SH-SY5Y (cell line): ENCODE results near the gene ABCG2.
A peak's percentile ranks its signal among the peaks of the same experiment; 100 is the strongest.

Source experiments
- GATA2 ChIP-seq: IDR thresholded peaks from 2 replicates; pipeline ENCODE4 v1.6.1; 2011; ENCODE audit warnings: mild to moderate bottlenecking, low read depth, low read length
- GATA3 ChIP-seq: IDR thresholded peaks from 2 replicates; pipeline ENCODE4 v1.6.1; 2011; ENCODE audit warnings: low read depth, mild to moderate bottlenecking, low read length, moderate library complexity

Gene ABCG2

DNA sequence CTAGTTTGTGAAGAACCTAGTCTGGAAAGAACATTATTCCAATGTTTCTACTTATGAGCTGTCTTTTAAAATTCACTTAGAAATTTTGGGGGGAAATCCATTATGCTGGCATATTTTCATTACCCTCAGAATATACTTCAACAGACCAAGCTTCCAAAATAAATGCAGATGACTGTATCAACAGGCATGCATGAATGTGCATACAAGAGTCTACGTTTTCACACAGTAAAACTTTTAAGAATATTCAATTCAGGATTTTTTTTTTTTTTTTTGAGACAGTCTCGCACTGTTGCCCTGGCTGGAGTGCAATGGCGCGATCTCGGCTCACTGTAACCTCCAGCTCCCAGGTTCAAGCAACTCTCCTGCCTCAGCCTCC, 49.7 kb downstream of the ABCG2 start:
- TF ChIP-seq GATA2: no peak
- TF ChIP-seq GATA3: no peak

GRCh38 chr4:88107406-88108107, 50.9 kb downstream of the ABCG2 start:
- TF ChIP-seq GATA2: no peak
- TF ChIP-seq GATA3: no peak

DNA sequence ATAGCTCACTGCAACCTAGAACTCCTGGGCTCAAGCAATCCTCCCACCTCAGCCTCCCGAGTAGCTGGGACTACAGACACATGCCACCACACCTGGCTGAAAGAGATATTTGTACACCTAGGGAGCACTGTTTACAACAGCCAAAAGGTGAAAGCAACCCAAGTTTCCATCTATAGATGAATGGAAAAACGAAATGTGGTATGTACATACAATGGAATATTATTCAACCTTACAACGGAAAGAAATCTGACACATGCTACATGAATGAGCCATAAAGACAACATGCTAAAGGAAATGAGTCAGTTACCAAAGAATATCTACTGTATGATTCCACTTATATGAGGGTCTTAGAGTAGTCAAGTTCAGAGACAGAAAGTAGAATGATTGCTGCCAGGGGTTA, 52.2 kb downstream of the ABCG2 start:
- TF ChIP-seq GATA2: no peak
- no peak for TF ChIP-seq GATA3

GRCh38 chr4:88104902-88105610, 53.4 kb downstream of the ABCG2 start:
- TF ChIP-seq GATA3 (peak; percentile 53; the same call in 1 of the 2 replicates), GATA2 (peak; percentile 60)

- TF ChIP-seq GATA3: no peak
- no peak for TF ChIP-seq GATA2
Observed at GRCh38 chr4:88102026-88102425, 56.4 kb downstream of the ABCG2 start.

DNA sequence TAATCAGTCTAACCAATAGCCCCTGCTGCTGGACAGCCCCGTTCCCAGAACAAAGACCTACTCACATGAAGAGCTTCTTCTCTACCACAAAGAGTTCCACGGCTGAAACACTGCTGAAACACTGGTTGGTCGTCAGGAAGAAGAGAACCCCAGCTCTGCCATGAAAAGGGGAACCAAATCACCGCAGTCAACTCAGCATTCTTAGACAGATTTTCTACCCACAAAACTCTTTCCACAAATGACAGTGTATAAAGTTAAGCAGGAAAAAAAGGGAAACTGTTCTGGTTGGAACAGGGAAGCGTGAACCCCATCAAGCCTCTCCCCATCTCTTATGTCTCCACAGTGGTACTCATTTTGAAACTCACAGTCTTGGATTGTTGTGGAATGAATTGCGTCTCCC, 57.3 kb downstream of the ABCG2 start:
- TF ChIP-seq GATA3 (no peak), GATA2 (no peak)

GRCh38 chr4:88098993-88099752, 59.3 kb downstream of the ABCG2 start:
- TF ChIP-seq GATA3 (no peak), GATA2 (no peak)

GRCh38 chr4:88097781-88098180, 60.7 kb downstream of the ABCG2 start:
- no peak for TF ChIP-seq GATA3
- TF ChIP-seq GATA2: no peak

- no peak for TF ChIP-seq GATA2
Observed at GRCh38 chr4:88097301-88097700, 61.1 kb downstream of the ABCG2 start.

DNA sequence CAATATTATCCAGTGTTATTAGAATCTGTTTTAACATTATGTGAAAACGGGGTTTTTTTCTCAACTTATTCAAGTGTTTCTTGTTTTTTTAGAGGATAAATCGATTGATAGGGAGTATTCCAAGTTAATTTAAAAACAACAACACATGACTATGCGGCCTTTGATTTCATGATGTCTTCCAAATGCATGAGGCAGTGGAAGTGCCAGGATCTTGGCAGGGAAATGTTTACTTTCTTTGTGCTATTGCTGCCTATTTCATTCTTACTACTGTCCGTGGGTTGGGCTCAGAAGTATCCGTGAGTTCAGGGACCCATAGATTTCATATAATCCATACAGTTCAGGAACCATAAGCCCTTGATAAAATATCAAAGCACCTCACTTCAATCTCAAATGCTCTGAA, 64.6 kb downstream of the ABCG2 start:
- TF ChIP-seq GATA2: no peak

- TF ChIP-seq GATA3 (no peak), GATA2 (no peak)
Observed at GRCh38 chr4:88091378-88091777, 67.1 kb downstream of the ABCG2 start.

DNA sequence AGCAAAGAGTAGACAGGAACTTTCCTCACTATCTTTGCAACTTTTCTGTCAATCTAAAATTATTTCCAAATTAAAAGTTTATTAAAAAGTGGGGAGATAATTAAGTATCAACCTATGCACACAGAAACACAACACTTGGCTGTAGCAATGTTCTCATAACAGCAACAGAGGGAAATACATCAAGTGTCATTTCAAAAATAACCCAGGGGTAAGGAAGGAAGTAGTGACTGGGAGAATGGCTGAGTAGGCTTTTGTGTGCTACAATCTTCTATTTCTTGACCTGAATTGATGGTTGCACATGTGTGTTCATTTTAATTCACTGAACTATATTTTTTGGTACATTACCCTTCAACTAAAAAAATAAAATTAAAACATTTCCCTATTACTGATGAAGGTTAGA, 67.5 kb downstream of the ABCG2 start:
- no peak for TF ChIP-seq GATA2
- no peak for TF ChIP-seq GATA3

- TF ChIP-seq GATA2: no peak
- no peak for TF ChIP-seq GATA3
Observed at GRCh38 chr4:88087004-88087403, 71.4 kb downstream of the ABCG2 start.

- TF ChIP-seq GATA2 (no peak), GATA3 (no peak)
Observed at GRCh38 chr4:88080626-88081025, 77.8 kb downstream of the ABCG2 start.

DNA sequence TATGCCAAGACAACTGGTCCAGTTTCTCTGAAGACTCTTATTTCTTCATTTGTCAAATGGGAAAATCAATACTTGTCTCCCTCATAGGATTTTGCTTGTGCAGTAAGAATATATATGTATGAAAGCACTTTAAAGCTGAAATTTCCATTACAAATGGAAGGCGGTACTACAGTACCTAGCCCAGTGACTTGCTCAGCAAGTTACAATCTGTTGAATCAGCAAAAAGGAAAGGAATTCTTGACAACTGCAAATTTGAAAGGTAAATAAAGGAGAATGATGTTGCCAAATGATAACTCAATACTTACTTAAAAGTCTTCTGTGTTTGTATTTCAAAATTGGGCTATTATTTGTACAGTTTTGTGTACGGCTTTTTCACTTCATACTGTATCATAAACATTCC, 79.9 kb downstream of the ABCG2 start:
- TF ChIP-seq GATA2: no peak
- TF ChIP-seq GATA3: no peak
